K562 (cell line): ENCODE results near the gene PRXL2A. TPM values are rescaled to one million over a fixed set of nuclear protein-coding genes. Genes with fewer than 3 reads are reported as not detected.

ENCODE experiments used
- ATAC-seq: fragments of 200-7000 bp; cut with Tn5 transposase; 3 replicates; pipeline ENCODE4 v1.9.1; 2020; ENCODE audit warnings: moderate library complexity
- BruUV-seq: library from RNA; stranded (reverse); fragments of 400-500 nt; replicated peaks from 2 replicates; lab custom pipeline; 2021; lab: Mats Ljungman, UMichigan
- CTCF ChIA-PET: fragments of 300-600 bp; formaldehyde crosslinking; extraction: SDS; loops from one replicate; lab custom pipeline; 2021; ENCODE audit warnings: low intra/inter-chr PET ratio; lab: Yijun Ruan, JAX
- POLR2A ChIA-PET: fragments of 300-600, 350-650 bp; sonication (Branson Sonifier 250); formaldehyde crosslinking; extraction: SDS; loops from one replicate; lab custom pipeline; 2021; ENCODE audit warnings: antibody characterized with exemption, inconsistent platforms; lab: Yijun Ruan, JAX
- DNase-seq, 4 experiments: peaks; one replicate each; pipeline versions ENCODE4 v3.0.0 to v3.0.0-alpha.2; 2011 to 2018; ENCODE audit warnings: low spot score in 3 of 4, mixed read lengths in 3 of 4; ENCODE audit errors: extremely low read depth in 1 of 4
- FAIRE-seq: peaks from 2 replicates; lab custom pipeline; 2011; peaks lifted over from hg19 to GRCh38; lab: Jason Lieb, UNC
- H2AFZ ChIP-seq: 2 replicates; pipeline ENCODE4 v1.6.0; 2011; ENCODE audit warnings: low read depth, low read length, control low read depth, inconsistent platforms
- H3K27ac ChIP-seq: fragments of 200-600 bp; 3 replicates; pipeline ENCODE4 v1.8.0; 2011; ENCODE audit warnings: low read depth, mild to moderate bottlenecking, control low read depth, inconsistent platforms, low read length, moderate library complexity, mixed read lengths; ENCODE audit errors: extremely low read depth
- H3K27me3 ChIP-seq, 2 experiments: fragments of 300-600 bp in 1 of 2; 2 replicates in 1 of 2; 3 replicates in 1 of 2; pipeline versions ENCODE4 v1.6.0 to v1.8.0; 2011; ENCODE audit warnings: inconsistent platforms in 2 of 2, low read length in 2 of 2, mild to moderate bottlenecking in 1 of 2, mixed read lengths in 1 of 2, moderate library complexity in 1 of 2; ENCODE audit not compliant: control insufficient read depth in 2 of 2, insufficient read depth in 2 of 2
- H3K36me3 ChIP-seq: fragments of 300-600 bp; 3 replicates; pipeline ENCODE4 v1.8.0; 2011; ENCODE audit warnings: mild to moderate bottlenecking, low read length, inconsistent platforms; ENCODE audit not compliant: control insufficient read depth, insufficient read depth
- H3K4me1 ChIP-seq, 2 experiments: fragments of 200-600 bp in 1 of 2; replicated peaks in 1 of 2; 2 replicates in 1 of 2; 3 replicates in 1 of 2; pipeline versions ENCODE4 v1.5.1 to v1.8.0; 2011; ENCODE audit warnings: inconsistent platforms in 2 of 2, low read length in 2 of 2, mild to moderate bottlenecking in 1 of 2, mixed read lengths in 1 of 2, moderate library complexity in 1 of 2; ENCODE audit not compliant: control insufficient read depth in 2 of 2, insufficient read depth in 2 of 2
- H3K4me2 ChIP-seq: 2 replicates; pipeline ENCODE4 v1.6.1; 2011; ENCODE audit warnings: low read length, control low read depth, inconsistent platforms, mixed read lengths; ENCODE audit not compliant: insufficient read depth
- H3K4me3 ChIP-seq: fragments of 200-600 bp; sonication (generic), shearing (Covaris generic); 2 replicates; pipeline ENCODE4 v1.5.1; 2016; ENCODE audit warnings: control low read depth, inconsistent platforms
- H3K79me2 ChIP-seq: fragments of 200-600 bp; 3 replicates; pipeline ENCODE4 v1.8.0; 2011; ENCODE audit warnings: low read length, inconsistent platforms; ENCODE audit not compliant: control insufficient read depth, insufficient read depth
- H3K9ac ChIP-seq, 2 experiments: 2 replicates each; pipeline versions ENCODE4 v1.6.0 to v1.6.1; 2011; ENCODE audit warnings: low read depth in 2 of 2, low read length in 2 of 2, control low read depth in 1 of 2, inconsistent platforms in 1 of 2, mild to moderate bottlenecking in 1 of 2, mixed read lengths in 1 of 2; ENCODE audit not compliant: insufficient read depth in 1 of 2
- H3K9me1 ChIP-seq: one replicate; pipeline ENCODE4 v1.6.0; 2011; ENCODE audit warnings: inconsistent platforms, mild to moderate bottlenecking, low read length, moderate library complexity; ENCODE audit not compliant: control insufficient read depth, insufficient read depth
- H3K9me3 ChIP-seq: replicated peaks from 2 replicates; pipeline ENCODE4 v1.5.1; 2011; ENCODE audit warnings: low read depth, low read length, inconsistent platforms; ENCODE audit not compliant: control insufficient read depth, insufficient read depth
- H4K20me1 ChIP-seq: replicated peaks from 2 replicates; pipeline ENCODE4 v1.6.1; 2011; ENCODE audit warnings: low read length, inconsistent platforms, mixed read lengths; ENCODE audit not compliant: control insufficient read depth, insufficient read depth
- CBX8 ChIP-seq: fragments of 200-600 bp; sonication (generic); IDR thresholded peaks from 2 replicates; pipeline ENCODE4 v1.6.1; 2012; ENCODE audit warnings: borderline replicate concordance, mixed run types, low read depth, mild to moderate bottlenecking, moderate library complexity, mixed read lengths, low read length, control low read depth, inconsistent platforms; ENCODE audit not compliant: poor library complexity, severe bottlenecking; ENCODE audit errors: extremely low read depth
- JUNB ChIP-seq: fragments of 450-650 bp; formaldehyde crosslinking; conservative IDR thresholded peaks from 2 replicates; pipeline ENCODE4 v1.4.0; 2020; ENCODE audit warnings: mild to moderate bottlenecking
- KAT2B ChIP-seq: IDR thresholded peaks from one replicate; pipeline ENCODE4 v1.6.1; 2012; ENCODE audit warnings: low read depth, mild to moderate bottlenecking, control low read depth, inconsistent platforms, low read length, moderate library complexity
- RAD21 ChIP-seq, 2 experiments: fragments of 250-450 bp in 1 of 2; fragments of 450-650 bp in 1 of 2; sonication (Bioruptor Pico) in 1 of 2; formaldehyde crosslinking in 1 of 2; IDR thresholded peaks in 1 of 2; conservative IDR thresholded peaks in 1 of 2; 2 replicates each; pipeline versions ENCODE4 v1.4.0 to v1.8.0; 2020 to 2022; ENCODE audit warnings: mild to moderate bottlenecking in 2 of 2, moderate library complexity in 1 of 2
- RBBP5 ChIP-seq: fragments of 200-600 bp; sonication (generic); IDR thresholded peaks from 2 replicates; pipeline ENCODE4 v1.6.1; 2012; ENCODE audit warnings: borderline replicate concordance, mild to moderate bottlenecking, low read length, control low read depth, inconsistent platforms; ENCODE audit not compliant: insufficient read depth, poor library complexity, severe bottlenecking
- SMAD2 ChIP-seq: fragments of 150-350 bp; IDR thresholded peaks from 2 replicates; pipeline ENCODE4 v1.6.1; 2014; ENCODE audit warnings: low read depth, mild to moderate bottlenecking, low read length
- TFAP4 ChIP-seq: sonication (generic); formaldehyde crosslinking; IDR thresholded peaks from 2 replicates; pipeline ENCODE4 v1.8.0; 2022; ENCODE audit warnings: missing genetic modification reagents, mild to moderate bottlenecking, moderate library complexity, borderline replicate concordance
- ZBTB2 ChIP-seq: fragments of 450-650 bp; IDR thresholded peaks from 2 replicates; pipeline ENCODE4 v1.6.1; 2016; ENCODE audit warnings: antibody characterized with exemption
- ZBTB49 ChIP-seq: sonication (generic); formaldehyde crosslinking; IDR thresholded peaks from 2 replicates; pipeline ENCODE4 v1.8.0; 2022; ENCODE audit warnings: missing genetic modification reagents, mild to moderate bottlenecking, borderline replicate concordance
- WGBS: fragments of 100-300 bp; shearing (Covaris generic); methylation state at CpG from one replicate; pipeline ENCODE4 v1.1.6; 2016; ENCODE audit warnings: low coverage, mixed read lengths; ENCODE audit not compliant: insufficient coverage; ENCODE audit errors: missing lambda C conversion rate; 5-methylcytosine and 5-hydroxymethylcytosine counted together
- in situ Hi-C: fragments of 300-500 bp; cut with MboI; formaldehyde crosslinking; loops from 4 replicates; pipeline ENCODE4 v1.15.0; 2018; ENCODE audit warnings: inconsistent platforms, mixed read lengths
- intact Hi-C: fragments of 100-400 bp; cut with micrococcal nuclease; formaldehyde crosslinking; loops from 2 replicates; pipeline ENCODE4 v1.14.2; 2022
- polyA plus RNA-seq, 8 experiments: library from polyadenylated mRNA; depleted of rRNA in 4 of 8; stranded (reverse) in 5 of 8; unstranded in 3 of 8; fragments of >200 nt; fragmentation: Nextera tagmentation in 2 of 8; fragmentation: Illumina TruSeq in 1 of 8; extraction: Ambion mirVana in 2 of 8; extraction: Trizol in 1 of 8; gene quantifications; 2 replicates each; pipeline versions ENCODE4 v1.2.1 to v1.2.3, GENCODE V29; 2011 to 2014; ENCODE audit warnings: inconsistent platforms in 1 of 8, missing spikeins in 1 of 8
- total RNA-seq, 7 experiments: library from RNA; depleted of rRNA in 6 of 7; stranded (reverse); fragments of >200 nt in 6 of 7; fragmentation: Illumina TruSeq in 2 of 7; extraction: Trizol in 2 of 7; gene quantifications; 2 replicates each; pipeline versions ENCODE4 v1.2.1 to v1.2.3, GENCODE V29; 2011 to 2021; ENCODE audit warnings: low replicate concordance in 1 of 7

PRXL2A gene
- total and polyA plus RNA-seq, 9 of the 15 experiments (the other 6 are each of a cell fraction or from before 2014, with no cell fraction given): 0.14 to 1.2 (median 0.75) TPM

- no peaks in the 10 kb centered on the region for H3K79me2 ChIP-seq
- BruUV-seq: no TSS peak
- H3K4me2 ChIP-seq: no peak overlapping the region
- FAIRE-seq (no peak), DNase-seq (no peak), ATAC-seq (no peak; the same call in 2 of the 3 replicates)
- intact Hi-C loops: no loop called here
- 10% methylated on average over 19 of the region's 22 CpGs for WGBS
- H3K9ac ChIP-seq: no peak overlapping the region
- in situ Hi-C loops: no loop called here
- peaks cover 32 to 39% of the 10 kb centered on the region in 2 experiments for H3K27me3 ChIP-seq
- POLR2A ChIA-PET: interaction anchor here (1.1 kb wide), 1 partner anchor 14 kb away, joined by 3 read pairs; no protein-coding TSS in a partner anchor
- CTCF ChIA-PET: no interaction called here
- TF ChIP-seq TFAP4 (CRISPR knock-in tag) (no peak), CBX8 (no peak), SMAD2 (no peak), RAD21 (CRISPR knock-in tag; conservative IDR thresholded peaks at IDR 0.05 in 1 of 2, IDR thresholded peaks at IDR 0.05 in 1 of 2) (no peak), KAT2B (no peak), ZBTB2 (no peak), ZBTB49 (CRISPR knock-in tag) (no peak), RBBP5 (no peak), JUNB (CRISPR knock-in tag) (no peak)
- H3K4me3 ChIP-seq: no peak overlapping the region
- no peaks in the 10 kb centered on the region for H4K20me1 ChIP-seq
- no peaks in the 10 kb centered on the region for H3K9me1 ChIP-seq
- no peak overlapping the region for H2AFZ ChIP-seq
- peaks cover 0 to 19% of the 10 kb centered on the region in 2 experiments; a peak in 2 of 5 replicates for H3K4me1 ChIP-seq
- no peaks in the 10 kb centered on the region for H3K36me3 ChIP-seq
- H3K27ac ChIP-seq: no peak overlapping the region
- no peaks in the 10 kb centered on the region for H3K9me3 ChIP-seq
These were observed 48.7 kb upstream of the PRXL2A start for GRCh38 chr10:80359644-80360043.
